Lower lobe of right lung (tissue), 2 donors: ENCODE measurements around the gene CBX3. TPM values are rescaled to one million over a fixed set of nuclear protein-coding genes. Genes with fewer than 3 reads are reported as not detected.
A peak's percentile ranks its signal among the peaks of the same experiment; 100 is the strongest.

ENCODE experiments used
- ATAC-seq, 2 donors: fragments of 200-7000 bp; cut with Tn5 transposase; one replicate each; pipeline ENCODE4 v1.9.1; 2020 to 2022; ENCODE audit warnings: mild to moderate bottlenecking in 2 of 2, moderate library complexity in 2 of 2
- DNase-seq: peaks from one replicate; pipeline ENCODE4 v3.0.0-alpha.2; 2020
- H3K27ac ChIP-seq: fragments of 200-600 bp; one replicate; pipeline ENCODE4 v1.8.0; 2022
- H3K27me3 ChIP-seq: fragments of 200-600 bp; one replicate; pipeline ENCODE4 v1.8.0; 2022; ENCODE audit warnings: low read depth
- H3K36me3 ChIP-seq: fragments of 200-600 bp; one replicate; pipeline ENCODE4 v1.8.0; 2022; ENCODE audit warnings: mild to moderate bottlenecking
- H3K4me1 ChIP-seq: fragments of 200-600 bp; one replicate; pipeline ENCODE4 v1.8.0; 2022
- H3K4me3 ChIP-seq: fragments of 200-600 bp; one replicate; pipeline ENCODE4 v1.8.0; 2022; ENCODE audit warnings: mild to moderate bottlenecking
- H3K9me3 ChIP-seq: fragments of 200-600 bp; one replicate; pipeline ENCODE4 v1.8.0; 2022
- CTCF ChIP-seq: fragments of 200-600 bp; IDR thresholded peaks from one replicate; pipeline ENCODE4 v1.8.0; 2022; ENCODE audit warnings: antibody characterized with exemption, mild to moderate bottlenecking
- intact Hi-C: fragments of 100-400 bp; cut with DNase I; formaldehyde crosslinking; loops from one replicate; pipeline ENCODE4 v1.11.0; 2022
- total RNA-seq: library from RNA; stranded (reverse); fragmentation: NEBNext Ultra II Directional; extraction: Animal tissue kit (Norgen Biotek cat#: 25700); gene quantifications from one replicate; pipeline ENCODE4 v1.2.1, GENCODE V29; 2021
- donor health status: DM: no; HTN: yes; CAD: no; lungs with severe emphysema.

The CBX3 gene
- total RNA-seq, 1 donor from 2014 or later = 94.3 TPM

DNA sequence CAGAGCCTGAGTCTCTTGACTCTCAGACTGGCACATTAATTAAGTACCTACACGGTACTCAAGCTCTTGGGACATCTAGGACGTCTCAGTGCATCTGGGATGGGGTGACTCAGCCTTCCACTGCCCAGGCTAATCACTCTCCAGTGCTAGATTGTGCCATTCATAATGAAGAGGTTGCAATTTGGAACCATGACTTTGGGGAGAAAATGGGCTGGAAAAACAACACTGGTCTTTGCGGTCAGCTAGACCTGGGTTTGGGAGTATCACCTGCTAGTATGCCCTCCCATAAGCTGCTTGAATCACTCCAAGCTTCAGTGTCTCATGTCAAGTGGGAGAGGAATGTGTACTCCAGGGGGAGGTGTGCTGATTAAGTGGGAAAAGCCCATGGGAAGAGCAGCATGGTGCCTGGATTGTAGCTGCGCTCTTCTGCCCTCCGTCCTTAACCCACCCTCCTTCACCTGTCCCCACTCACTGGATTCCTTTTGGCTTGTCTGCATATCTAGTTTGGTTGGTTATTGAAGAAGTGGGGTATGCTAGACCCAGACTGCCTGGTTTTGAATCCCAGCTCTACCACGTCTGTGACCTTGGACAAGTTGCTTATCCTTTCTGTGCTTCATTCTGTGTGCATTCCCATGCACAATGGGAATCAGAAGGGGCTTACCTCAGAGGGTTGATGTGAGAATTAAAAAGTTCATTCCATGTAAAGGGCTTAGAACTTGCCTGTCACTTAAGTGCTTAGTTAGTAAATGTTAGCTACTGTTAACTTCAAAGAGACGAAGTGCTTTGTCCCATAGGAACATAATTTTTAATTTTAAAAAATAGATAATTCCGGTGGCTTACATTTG is 45.8 kb upstream of the CBX3 start:
- Histone ChIP-seq H3K9me3 (no peaks in the 10 kb centered on the region), H3K27me3 (no peaks in the 10 kb centered on the region), H3K36me3 (no peaks in the 10 kb centered on the region), H3K4me1 (peaks cover 33% of the 10 kb centered on the region), H3K4me3 (peak overlapping the region; percentile 12), H3K27ac (peak overlapping the region; percentile 20)
- DNase-seq (no peak), ATAC-seq (peak; percentile 23 to 47)
- intact Hi-C loops = no loop called here
- no peak for TF ChIP-seq CTCF

GRCh38 chr7:26156451-26157420 is 44.8 kb upstream of the CBX3 start:
- H3K36me3 ChIP-seq = no peaks in the 10 kb centered on the region
- H3K27ac ChIP-seq = no peak overlapping the region
- no peak for TF ChIP-seq CTCF
- H3K4me1 ChIP-seq = peaks cover 33% of the 10 kb centered on the region
- no peak for DNase-seq
- H3K4me3 ChIP-seq = peak overlapping the region; percentile 12
- H3K27me3 ChIP-seq = no peaks in the 10 kb centered on the region
- intact Hi-C loops = no loop called here
- peak in 1 of 2 donors; percentile 74 for ATAC-seq
- no peaks in the 10 kb centered on the region for H3K9me3 ChIP-seq

DNA sequence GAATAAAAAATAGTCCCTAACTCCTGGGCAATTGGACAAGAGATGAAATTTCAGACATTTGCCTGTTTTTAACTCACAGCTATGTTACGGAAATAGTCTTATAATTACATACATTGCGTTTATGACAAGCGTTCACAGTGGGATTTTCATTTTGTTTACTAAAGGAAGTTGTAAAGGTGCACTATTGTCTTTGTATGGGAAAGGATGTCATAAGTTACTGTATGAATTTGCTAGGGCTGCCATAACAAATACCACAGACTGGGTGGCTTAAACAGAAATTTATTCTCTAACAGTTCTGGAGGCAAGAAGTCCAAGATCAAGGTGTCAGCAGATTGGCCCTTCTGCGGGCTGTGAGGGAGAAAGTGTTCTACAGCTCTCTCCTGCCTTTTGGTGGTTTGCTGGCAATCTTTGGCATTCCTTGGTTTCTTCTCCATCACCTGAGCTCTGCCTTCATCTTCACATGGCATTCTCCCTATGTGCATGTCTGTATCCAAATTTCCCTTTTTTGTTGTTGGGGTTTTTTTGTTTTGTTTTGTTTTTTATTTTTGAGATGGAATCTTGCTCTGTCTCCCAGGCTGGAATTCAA is 43.9 kb upstream of the CBX3 start:
- H3K27ac ChIP-seq = no peak overlapping the region
- no peak for DNase-seq
- no peak for TF ChIP-seq CTCF
- H3K4me3 ChIP-seq = no peak overlapping the region
- intact Hi-C loops = no loop called here
- H3K4me1 ChIP-seq = peaks cover 33% of the 10 kb centered on the region
- no peaks in the 10 kb centered on the region for H3K27me3 ChIP-seq
- H3K36me3 ChIP-seq = no peaks in the 10 kb centered on the region
- no peaks in the 10 kb centered on the region for H3K9me3 ChIP-seq
- no peak for ATAC-seq

DNA sequence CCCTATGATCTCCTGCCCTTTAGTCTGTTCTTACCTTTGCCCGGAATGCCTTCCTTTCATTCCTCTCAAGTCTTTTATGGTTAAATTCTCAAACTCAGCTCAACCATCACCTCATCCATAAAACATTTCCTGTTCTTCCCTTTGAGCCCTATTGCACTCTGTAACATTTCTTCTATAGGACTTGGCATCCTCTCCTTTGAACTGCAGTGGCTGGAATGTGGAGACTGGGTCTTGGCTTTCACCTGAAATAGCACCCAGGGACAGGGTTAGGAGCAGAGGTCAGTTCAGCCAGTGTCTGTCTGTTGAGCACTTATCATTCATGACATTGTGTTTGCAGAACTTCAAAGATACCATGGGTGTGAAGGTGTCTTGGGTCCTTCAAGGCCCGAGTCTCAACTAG is 42.3 kb upstream of the CBX3 start:
- Histone ChIP-seq H3K4me3 (no peak overlapping the region), H3K27ac (no peak overlapping the region), H3K4me1 (peaks cover 25% of the 10 kb centered on the region), H3K9me3 (no peaks in the 10 kb centered on the region), H3K36me3 (no peaks in the 10 kb centered on the region), H3K27me3 (no peaks in the 10 kb centered on the region)
- DNase-seq = no peak
- no peak for TF ChIP-seq CTCF
- no peak for ATAC-seq
- intact Hi-C loops = no loop called here

DNA sequence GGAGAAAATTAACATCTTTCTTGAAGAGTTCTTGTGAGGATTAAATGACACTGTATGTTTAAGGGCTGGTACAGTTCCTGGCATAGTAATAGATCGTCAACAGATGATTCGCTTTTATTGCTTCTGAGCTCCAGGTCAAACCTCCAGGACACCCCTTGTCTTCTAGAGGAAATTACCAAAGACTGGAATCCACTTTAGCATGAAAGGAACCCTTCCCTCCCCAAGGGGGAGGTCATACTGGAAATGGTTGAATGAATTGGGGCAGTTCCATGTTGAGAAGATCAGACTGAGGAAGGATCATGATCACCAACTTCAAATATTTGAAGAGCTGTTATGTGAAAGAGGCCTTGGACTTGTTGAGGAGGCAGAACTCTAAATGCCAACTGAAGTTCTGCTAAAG is 40.6 kb upstream of the CBX3 start:
- ATAC-seq (no peak), DNase-seq (no peak)
- Histone ChIP-seq H3K27me3 (no peaks in the 10 kb centered on the region), H3K36me3 (no peaks in the 10 kb centered on the region), H3K4me1 (peaks cover 11% of the 10 kb centered on the region), H3K9me3 (no peaks in the 10 kb centered on the region), H3K27ac (no peak overlapping the region), H3K4me3 (no peak overlapping the region)
- no peak for TF ChIP-seq CTCF
- intact Hi-C loops = no loop called here
